Uterus (tissue), 2 donors: ENCODE data around the gene SYT15B.
"Not testable (repeated sequence)": the region's sequence is repeated elsewhere in the genome, so short reads cannot be mapped to it uniquely, and the experiment has no call there.

Experiments
- CTCF ChIP-seq, 4 experiments: fragments of 200-600 bp in 2 of 4; fragments of 450-650 bp in 2 of 4; sonication (generic) in 2 of 4; IDR thresholded peaks; one replicate each; pipeline ENCODE4 v1.5.1; 2016 to 2019; ENCODE audit warnings: antibody characterized with exemption in 4 of 4, mild to moderate bottlenecking in 2 of 4, moderate library complexity in 1 of 4
- POLR2A ChIP-seq, 2 donors: fragments of 450-650 bp; IDR thresholded peaks; one replicate each; pipeline ENCODE4 v1.6.1; 2016; ENCODE audit warnings: antibody characterized with exemption in 2 of 2, mild to moderate bottlenecking in 1 of 2, moderate library complexity in 1 of 2

GRCh38 chr10:47763554-47764175 is at the start of gene SYT15B:
- not testable (repeated sequence) for TF ChIP-seq POLR2A, CTCF (IDR thresholded peaks at IDR 0.05)
